Measurements from ENCODE around the gene GPR137. TPM values are rescaled to one million over a fixed set of nuclear protein-coding genes. Genes with fewer than 3 reads are reported as not detected.

GPR137 gene
- total RNA-seq, 1 experiment from 2014 or later, result 32.4 TPM

DNA sequence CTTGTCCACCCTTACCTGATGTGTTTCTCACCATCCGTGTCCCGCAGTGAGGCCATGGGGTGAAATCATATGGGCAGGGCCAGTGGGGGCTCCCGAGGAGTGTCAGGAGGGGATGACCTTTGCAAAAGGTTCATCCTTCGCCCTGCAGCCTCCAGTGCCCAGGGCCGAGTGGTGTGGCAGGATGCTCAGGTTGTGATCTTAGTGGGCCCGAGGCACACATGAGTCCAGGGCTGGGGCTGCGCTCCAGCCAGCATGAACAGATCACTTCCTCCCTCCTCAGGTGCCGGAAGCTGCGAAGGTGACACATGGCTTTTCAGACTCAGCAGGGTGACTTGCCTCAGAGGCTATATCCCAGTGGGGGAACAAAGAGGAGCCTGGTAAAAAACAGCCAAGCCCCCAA lies 47.6 kb upstream of the GPR137 start:
- POLR2A ChIA-PET (ENCODE audit: unreplicated experiment), result interaction anchor here (1.0 kb wide), 1 partner anchor 8 kb away, joined by 12 read pairs; the partner anchor contains the start of gene PPP1R14B
- intact Hi-C loops (cut with micrococcal nuclease), result no loop called here

DNA sequence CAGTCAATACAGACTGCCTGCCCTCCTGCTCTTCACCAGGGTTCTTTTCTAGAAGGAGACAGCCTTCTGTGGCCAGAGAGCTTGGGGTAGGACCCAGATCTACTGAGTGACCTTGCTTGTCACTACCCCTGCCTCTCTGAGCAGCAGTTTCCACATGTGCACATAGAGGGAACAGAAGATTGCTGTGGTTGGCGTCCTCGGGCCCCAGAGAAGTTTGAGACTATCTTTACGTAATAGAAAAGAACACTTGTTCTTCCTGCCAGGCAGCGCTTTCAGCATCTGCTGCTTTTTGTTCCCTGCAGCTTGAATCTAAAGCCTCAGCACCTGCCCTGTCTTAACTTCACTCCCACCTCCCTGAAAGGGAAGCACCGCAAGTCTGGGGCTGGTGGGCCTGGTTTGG lies 46.6 kb upstream of the GPR137 start:
- H3K4me2 ChIP-seq (ENCODE audit: low read length), result no peak overlapping the region
- CTCF ChIA-PET, result no interaction called here

More for the DNA sequence above, 47.6 kb upstream of the GPR137 start:
- TF ChIP-seq EZH2 (IDR thresholded peaks at IDR 0.05; ENCODE audit: low read length, unreplicated experiment), result no peak
- ATAC-seq (no peak), DNase-seq (no peak)
- Histone ChIP-seq H3K4me2 (ENCODE audit: low read length) (peak overlapping the region; percentile 66), H3K9ac (ENCODE audit: low read length) (no peak overlapping the region), H3K4me3 (ENCODE audit: low read length) (no peak overlapping the region), H3K4me1 (ENCODE audit: insufficient read depth, low read length) (peaks cover 61% of the 10 kb centered on the region), H3K79me2 (ENCODE audit: low read length) (peaks cover 22% of the 10 kb centered on the region), H4K20me1 (ENCODE audit: low read length) (no peaks in the 10 kb centered on the region), H3K9me3 (ENCODE audit: low read length) (no peaks in the 10 kb centered on the region), H3K27me3 (ENCODE audit: low read length) (no peaks in the 10 kb centered on the region), H3K36me3 (ENCODE audit: low read depth, low read length) (no peaks in the 10 kb centered on the region; the same call in 1 of the 2 replicates), H3K9me2 (replicated peaks; ENCODE audit: low read length) (no peaks in the 10 kb centered on the region), H3K27ac (ENCODE audit: low read length) (no peak overlapping the region), H2AFZ (ENCODE audit: low read length) (no peak overlapping the region), H3F3A (ENCODE audit: low read length, unreplicated experiment) (peaks cover 16% of the 10 kb centered on the region)
- BruUV-seq (replicated peaks), result no TSS peak
- CTCF ChIA-PET, result interaction anchor here (1.1 to 1.2 kb wide), 3 partner anchors 8 to 39 kb away, joined by 3 to 4 read pairs (median 3); no protein-coding TSS in a partner anchor

DNA sequence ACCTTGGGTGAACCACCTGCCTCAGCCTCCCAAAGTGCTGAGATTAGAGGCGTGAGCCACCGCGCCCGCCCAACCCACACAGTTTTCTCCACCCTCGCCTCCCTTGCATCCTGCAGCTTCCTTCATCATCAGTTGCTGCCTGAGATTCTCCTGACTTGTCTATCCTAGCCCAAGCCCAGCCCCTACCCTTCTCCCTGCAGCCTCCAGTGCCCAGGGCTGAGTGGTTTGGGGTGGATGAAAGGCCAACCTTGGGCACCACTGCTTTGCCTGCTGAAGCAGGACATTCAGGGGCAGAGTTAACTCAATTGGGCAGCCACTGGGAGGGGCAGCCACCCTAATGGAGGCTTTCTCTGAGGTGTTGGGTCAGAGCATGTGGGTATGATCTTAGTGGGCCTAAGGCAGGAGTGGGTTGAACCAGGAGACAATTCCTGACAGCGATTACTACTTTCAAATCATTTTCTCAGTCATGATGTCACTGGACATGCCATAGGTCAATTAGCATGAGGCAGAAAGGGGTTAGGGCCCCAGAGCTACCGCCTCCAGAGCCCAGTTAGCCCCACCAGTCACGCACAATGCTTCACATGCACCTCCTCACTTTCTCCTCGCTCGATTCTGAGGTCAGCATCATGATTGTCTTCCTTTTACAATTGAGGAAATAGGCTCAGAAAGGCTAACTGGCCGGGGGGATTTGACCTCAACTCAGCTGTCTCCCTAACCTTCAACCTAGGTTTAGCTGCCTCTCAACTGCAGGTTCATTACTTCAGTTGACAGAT lies 45.8 kb upstream of the GPR137 start:
- BruUV-seq (replicated peaks), result no TSS peak
- H3K27ac ChIP-seq (ENCODE audit: low read length), result peak overlapping the region; percentile 98
- peaks cover under 1% of the 10 kb centered on the region; the same call in 1 of the 2 replicates for H4K20me1 ChIP-seq (ENCODE audit: low read length)
- no peak for TF ChIP-seq EZH2phosphoT487 (IDR thresholded peaks at IDR 0.05; ENCODE audit: borderline replicate concordance, low read length)
- TF ChIP-seq, protein P1, sequence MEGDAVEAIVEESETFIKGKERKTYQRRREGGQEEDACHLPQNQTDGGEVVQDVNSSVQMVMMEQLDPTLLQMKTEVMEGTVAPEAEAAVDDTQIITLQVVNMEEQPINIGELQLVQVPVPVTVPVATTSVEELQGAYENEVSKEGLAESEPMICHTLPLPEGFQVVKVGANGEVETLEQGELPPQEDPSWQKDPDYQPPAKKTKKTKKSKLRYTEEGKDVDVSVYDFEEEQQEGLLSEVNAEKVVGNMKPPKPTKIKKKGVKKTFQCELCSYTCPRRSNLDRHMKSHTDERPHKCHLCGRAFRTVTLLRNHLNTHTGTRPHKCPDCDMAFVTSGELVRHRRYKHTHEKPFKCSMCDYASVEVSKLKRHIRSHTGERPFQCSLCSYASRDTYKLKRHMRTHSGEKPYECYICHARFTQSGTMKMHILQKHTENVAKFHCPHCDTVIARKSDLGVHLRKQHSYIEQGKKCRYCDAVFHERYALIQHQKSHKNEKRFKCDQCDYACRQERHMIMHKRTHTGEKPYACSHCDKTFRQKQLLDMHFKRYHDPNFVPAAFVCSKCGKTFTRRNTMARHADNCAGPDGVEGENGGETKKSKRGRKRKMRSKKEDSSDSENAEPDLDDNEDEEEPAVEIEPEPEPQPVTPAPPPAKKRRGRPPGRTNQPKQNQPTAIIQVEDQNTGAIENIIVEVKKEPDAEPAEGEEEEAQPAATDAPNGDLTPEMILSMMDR (conservative IDR thresholded peaks at IDR 0.05; ENCODE audit: low read depth, low read length), result no peak
- ChIA-PET CTCF (no interaction called here), POLR2A (ENCODE audit: unreplicated experiment) (interaction anchor here (0.6 kb wide), 2 partner anchors 11 to 1513 kb away, joined by 3 to 4 read pairs; partner anchors contain the start of gene HNRNPUL2)
- no peak for ATAC-seq
- DNase-seq, result no peak
- no peaks in the 10 kb centered on the region for H3K27me3 ChIP-seq (ENCODE audit: low read length)
- H3K9me3 ChIP-seq (ENCODE audit: low read length), result no peaks in the 10 kb centered on the region
- H3F3A ChIP-seq (ENCODE audit: low read length, unreplicated experiment), result peaks cover 16% of the 10 kb centered on the region
- H3K36me3 ChIP-seq (ENCODE audit: low read depth, low read length), result peaks cover 12% of the 10 kb centered on the region; the same call in 1 of the 2 replicates
- H3K9ac ChIP-seq (ENCODE audit: low read length), result no peak overlapping the region
- H3K4me2 ChIP-seq (ENCODE audit: low read length), result peak overlapping the region; percentile 94
- H3K79me2 ChIP-seq (ENCODE audit: low read length), result peaks cover 39% of the 10 kb centered on the region
- intact Hi-C loops (cut with micrococcal nuclease), result loop anchor here (2.0 kb wide), 1 partner anchor 65 kb away; the partner anchor contains the start of gene ESRRA
- peaks cover 72% of the 10 kb centered on the region for H3K4me1 ChIP-seq (ENCODE audit: insufficient read depth, low read length)
- H3K9me2 ChIP-seq (replicated peaks; ENCODE audit: low read length), result no peaks in the 10 kb centered on the region
- no peak overlapping the region for H2AFZ ChIP-seq (ENCODE audit: low read length)
- H3K4me3 ChIP-seq (ENCODE audit: low read length), result no peak overlapping the region; the same call in 1 of the 2 replicates

More for the DNA sequence above, 46.6 kb upstream of the GPR137 start:
- no peaks in the 10 kb centered on the region for H3K9me3 ChIP-seq (ENCODE audit: low read length)
- H3K27me3 ChIP-seq (ENCODE audit: low read length), result no peaks in the 10 kb centered on the region
- DNase-seq, result no peak
- POLR2A ChIA-PET (ENCODE audit: unreplicated experiment), result no interaction called here
- no TSS peak for BruUV-seq (replicated peaks)
- H3K79me2 ChIP-seq (ENCODE audit: low read length), result peaks cover 31% of the 10 kb centered on the region
- TF ChIP-seq, protein P1 (conservative IDR thresholded peaks at IDR 0.05; ENCODE audit: low read depth, low read length), result no peak
- TF ChIP-seq EZH2phosphoT487 (IDR thresholded peaks at IDR 0.05; ENCODE audit: borderline replicate concordance, low read length) (no peak), EZH2 (IDR thresholded peaks at IDR 0.05; ENCODE audit: low read length, unreplicated experiment) (no peak)
- H3K36me3 ChIP-seq (ENCODE audit: low read depth, low read length), result peaks cover 7% of the 10 kb centered on the region; the same call in 1 of the 2 replicates
- peaks cover 16% of the 10 kb centered on the region for H3F3A ChIP-seq (ENCODE audit: low read length, unreplicated experiment)
- no peaks in the 10 kb centered on the region for H4K20me1 ChIP-seq (ENCODE audit: low read length)
- peaks cover 65% of the 10 kb centered on the region for H3K4me1 ChIP-seq (ENCODE audit: insufficient read depth, low read length)
- H3K9ac ChIP-seq (ENCODE audit: low read length), result no peak overlapping the region
- no peaks in the 10 kb centered on the region for H3K9me2 ChIP-seq (replicated peaks; ENCODE audit: low read length)
- no peak overlapping the region for H3K4me3 ChIP-seq (ENCODE audit: low read length)
- intact Hi-C loops (cut with micrococcal nuclease), result no loop called here
- no peak for ATAC-seq
- H3K27ac ChIP-seq (ENCODE audit: low read length), result no peak overlapping the region
- no peak overlapping the region for H2AFZ ChIP-seq (ENCODE audit: low read length)

Measured in PC-3 (cell line).